GM19438 (cell line): ENCODE measurements around the gene MROH2A.
"Not testable (repeated sequence)": the region's sequence is repeated elsewhere in the genome, so short reads cannot be mapped to it uniquely, and the experiment has no call there.

Experiments used
- ATAC-seq: cut with Tn5 transposase; IDR thresholded peaks from one replicate; pipeline ENCODE4 v1.9.1; 2021; ENCODE audit warnings: low read depth; ENCODE audit not compliant: unreplicated experiment

Gene MROH2A, protein sequence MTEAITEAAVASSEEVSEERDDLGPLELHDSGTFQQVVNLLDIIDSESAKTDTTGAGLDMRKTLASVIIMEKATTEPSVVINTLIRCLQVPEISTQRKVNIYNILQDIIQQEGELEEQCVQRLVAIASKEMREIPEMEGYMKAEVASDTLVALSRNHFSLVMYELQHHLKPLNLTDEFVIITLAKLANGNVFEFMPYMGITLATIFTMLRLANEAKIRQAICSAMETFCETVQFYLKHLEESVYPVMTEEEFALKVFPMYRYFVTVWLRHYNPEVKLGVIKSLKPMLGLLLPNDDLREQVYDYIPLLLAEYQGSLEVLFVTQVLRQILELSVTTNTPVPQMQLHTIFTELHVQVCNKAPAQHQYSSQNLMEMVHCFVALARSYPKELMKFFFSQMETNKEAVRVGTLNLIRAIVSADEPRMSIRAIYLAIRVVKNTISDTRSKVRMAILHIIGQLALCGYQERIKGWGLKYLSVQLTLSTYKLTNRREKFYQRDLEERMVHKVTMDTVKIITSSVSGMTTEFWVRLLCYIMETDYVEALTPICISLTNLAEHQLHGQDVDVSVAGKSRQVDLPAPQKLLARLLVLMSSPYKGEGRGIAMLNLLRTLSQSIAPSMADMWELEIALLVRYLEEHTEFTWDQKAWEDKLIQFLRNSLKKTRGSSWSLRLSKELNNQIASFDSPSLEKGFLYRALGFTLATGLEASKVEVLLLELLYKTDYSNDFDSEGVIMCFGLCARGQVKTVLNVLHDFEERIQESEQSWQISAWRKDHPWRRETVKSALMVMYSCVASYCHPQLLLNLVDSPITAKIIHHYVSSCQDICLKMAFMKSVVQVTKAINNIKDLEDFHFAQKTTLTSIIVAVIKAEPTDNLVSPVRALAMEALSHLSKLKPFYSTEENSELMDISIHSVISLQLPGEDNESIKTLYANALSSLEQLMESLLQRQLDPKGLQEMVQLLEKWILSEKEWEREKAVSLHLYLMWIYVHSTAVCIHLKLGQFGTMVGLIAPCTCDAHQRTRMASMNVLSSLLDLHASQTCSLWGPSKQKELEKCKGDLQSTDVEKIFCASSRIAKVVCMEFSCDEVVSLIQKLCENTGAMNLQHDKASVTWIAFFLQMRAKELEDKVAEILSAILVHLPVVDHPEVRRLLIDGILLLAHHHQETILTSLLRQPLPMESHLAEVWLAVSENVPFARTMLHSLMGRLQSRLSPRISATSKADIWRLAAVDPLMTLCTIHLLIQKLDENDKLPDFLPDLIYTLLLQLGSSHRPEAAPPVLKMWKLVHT (N-terminal part only)

GRCh38 chr2:233778030-233778429 lies at the start of gene MROH2A:
MROH2A (plus strand) TSS chr2:233778330; CDS start chr2:233779359, 1,029 bp downstream.
- ATAC-seq: no peak

GRCh38 chr2:233728723-233729301 lies 49.3 kb upstream of the MROH2A start, which contains the start of gene UGT1A3:
UGT1A3 (plus strand) TSS chr2:233729042; CDS start chr2:233729127, 85 bp downstream.
- ATAC-seq: no peak

GRCh38 chr2:233736868-233737653 lies 41.1 kb upstream of the MROH2A start:
- ATAC-seq: not testable (repeated sequence)

DNA sequence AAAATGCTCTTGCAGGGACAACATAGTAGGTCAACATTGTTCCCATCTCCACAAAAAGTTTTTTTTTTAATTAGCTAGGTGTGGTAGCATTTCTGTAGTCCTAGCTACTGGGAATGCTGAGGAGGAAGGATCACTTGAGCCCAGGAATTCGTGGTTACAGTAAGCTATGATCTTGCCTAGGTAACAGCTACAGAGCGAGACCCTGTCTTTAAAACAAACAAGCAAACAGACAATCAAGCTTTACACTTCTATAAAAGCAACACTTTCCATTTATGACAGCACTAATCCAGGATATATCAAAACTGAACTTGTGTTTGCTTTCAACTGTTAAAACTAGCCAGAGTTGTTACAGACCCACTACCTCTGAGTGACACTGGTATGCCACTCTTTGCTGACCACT lies 37.3 kb upstream of the MROH2A start:
- no peak for ATAC-seq

DNA sequence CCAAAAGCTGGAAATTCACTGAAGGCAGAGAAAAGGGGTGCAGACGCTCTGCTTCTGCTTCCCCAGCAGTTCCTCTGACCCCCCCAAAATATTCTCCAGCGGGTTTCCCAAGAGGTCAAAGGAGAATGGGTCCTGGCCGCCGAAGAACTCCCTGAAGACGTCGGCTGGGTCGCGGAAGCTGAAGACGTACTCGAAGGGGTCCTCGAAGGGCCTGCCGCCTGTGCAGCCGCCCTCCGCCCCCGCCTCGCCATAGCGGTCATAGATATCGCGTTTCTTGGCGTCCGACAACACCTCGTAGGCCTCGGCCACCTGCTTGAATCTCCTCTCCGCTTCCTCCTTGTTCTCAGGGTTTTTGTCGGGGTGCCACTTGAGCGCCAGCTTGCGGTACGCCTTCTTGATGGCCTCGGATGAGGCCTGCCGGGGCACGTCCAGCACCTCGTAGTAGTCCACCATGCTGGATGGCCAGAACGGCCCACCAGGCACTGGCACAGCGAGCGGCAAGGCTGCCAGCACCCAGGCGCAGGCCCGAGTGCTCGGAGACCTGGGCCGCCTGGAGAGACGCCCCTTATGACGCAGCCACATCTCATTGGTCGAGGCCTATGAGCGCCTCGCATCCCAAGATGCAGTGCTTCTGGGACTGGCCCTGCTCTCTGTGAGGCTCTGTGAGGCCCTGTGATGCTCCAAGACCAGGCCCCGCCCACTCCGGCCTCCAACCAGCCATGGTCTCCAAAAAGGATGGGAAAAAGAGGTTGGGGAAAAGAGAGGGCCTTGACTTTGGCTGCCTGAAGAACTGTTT lies 34.5 kb upstream of the MROH2A start:
- ATAC-seq: no peak

- ATAC-seq: no peak
These were observed 32.9 kb upstream of the MROH2A start for GRCh38 chr2:233745073-233745755.

DNA sequence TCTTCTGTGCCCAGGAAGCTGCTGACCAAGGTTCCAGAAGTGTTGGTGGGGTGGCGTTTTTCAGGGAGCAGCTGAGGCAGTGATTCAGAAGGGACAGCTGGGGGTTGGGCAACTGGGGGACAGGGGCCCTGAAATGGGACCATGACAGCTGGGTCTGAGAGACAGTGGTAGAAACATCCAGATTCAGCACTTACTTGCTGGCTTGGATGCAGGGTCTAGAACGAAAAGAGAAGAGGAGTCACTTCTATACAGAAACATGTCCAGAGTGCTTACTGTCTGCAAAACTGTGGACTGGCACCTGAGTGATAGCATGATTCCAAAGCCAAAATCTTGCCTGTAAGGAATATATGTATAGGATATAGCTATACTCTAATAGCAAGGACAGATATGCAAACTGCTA lies 32.3 kb upstream of the MROH2A start:
- ATAC-seq: not testable (repeated sequence)

DNA sequence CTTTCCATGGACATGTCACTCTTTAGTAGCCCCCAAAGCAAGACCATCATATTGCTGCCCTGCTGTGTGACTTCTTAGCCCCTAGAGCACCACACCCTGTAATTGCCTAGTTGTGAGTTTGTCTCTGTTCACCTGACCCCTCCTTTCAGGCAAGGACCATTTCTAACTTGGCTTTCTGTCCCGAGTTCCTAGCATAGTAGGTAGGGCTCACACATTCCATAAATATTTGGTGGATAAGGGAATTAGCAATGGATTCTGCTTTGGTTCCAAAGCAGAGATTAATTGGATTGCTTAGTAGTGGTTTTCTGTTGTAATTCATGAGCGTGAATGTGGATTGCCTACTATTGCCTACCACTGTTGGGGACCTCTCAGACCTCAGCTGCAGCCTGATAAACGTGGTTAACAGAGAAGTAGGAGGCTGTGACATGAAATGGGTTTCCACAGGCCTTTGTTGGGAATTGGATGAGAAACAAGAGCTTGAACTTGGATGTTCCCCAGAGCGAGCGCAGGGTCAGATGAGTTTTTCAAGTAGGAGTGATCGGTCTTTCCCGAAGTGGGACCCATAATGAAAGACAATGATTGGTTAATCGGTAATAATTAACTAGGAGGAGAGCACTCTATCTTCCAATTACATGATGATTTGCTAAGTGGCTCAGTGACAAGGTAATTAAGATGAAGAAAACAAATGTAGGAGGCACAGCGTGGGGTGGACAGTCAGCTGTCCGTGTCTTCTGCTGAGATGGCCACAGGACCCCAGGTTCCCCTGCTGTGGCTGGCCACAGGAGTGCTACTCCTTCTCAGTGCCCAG lies 31.5 kb upstream of the MROH2A start:
- ATAC-seq: no peak

GRCh38 chr2:233747283-233747544 lies 30.9 kb upstream of the MROH2A start:
- ATAC-seq: no peak

GRCh38 chr2:233750689-233751088 lies 27.4 kb upstream of the MROH2A start:
- ATAC-seq: not testable (repeated sequence)

GRCh38 chr2:233751212-233752009 lies 26.7 kb upstream of the MROH2A start:
- ATAC-seq: not testable (repeated sequence)

- ATAC-seq: no peak
These were observed 23.1 kb upstream of the MROH2A start for GRCh38 chr2:233754872-233755611.

DNA sequence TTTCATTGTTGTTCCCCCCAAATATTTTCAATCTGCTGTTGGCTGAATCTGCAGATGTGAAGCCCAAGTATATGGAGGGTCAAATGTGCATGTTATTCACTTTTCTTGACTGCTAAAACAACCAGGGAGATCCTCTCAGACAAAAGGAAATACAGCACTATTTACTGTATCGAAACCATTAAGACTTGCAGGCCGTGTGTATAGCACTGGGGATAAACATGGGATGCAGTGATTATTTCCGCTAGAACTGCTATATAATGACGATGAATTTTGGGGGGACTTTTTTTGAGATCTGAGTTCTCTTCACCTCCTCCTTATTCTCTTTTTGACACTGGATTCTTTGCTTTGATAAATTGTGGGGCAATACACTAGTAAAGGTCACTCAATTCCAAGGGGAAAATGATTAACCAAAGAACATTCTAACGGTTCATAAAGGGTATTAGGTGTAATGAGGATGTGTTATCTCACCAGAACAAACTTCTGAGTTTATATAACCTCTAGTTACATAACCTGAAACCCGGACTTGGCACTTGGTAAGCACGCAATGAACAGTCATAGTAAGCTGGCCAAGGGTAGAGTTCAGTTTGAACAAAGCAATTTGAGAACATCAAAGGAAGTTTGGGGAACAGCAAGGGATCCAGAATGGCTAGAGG lies 21.6 kb upstream of the MROH2A start:
- ATAC-seq: no peak

- no peak for ATAC-seq
These were observed 20.0 kb upstream of the MROH2A start for GRCh38 chr2:233758141-233758540.

DNA sequence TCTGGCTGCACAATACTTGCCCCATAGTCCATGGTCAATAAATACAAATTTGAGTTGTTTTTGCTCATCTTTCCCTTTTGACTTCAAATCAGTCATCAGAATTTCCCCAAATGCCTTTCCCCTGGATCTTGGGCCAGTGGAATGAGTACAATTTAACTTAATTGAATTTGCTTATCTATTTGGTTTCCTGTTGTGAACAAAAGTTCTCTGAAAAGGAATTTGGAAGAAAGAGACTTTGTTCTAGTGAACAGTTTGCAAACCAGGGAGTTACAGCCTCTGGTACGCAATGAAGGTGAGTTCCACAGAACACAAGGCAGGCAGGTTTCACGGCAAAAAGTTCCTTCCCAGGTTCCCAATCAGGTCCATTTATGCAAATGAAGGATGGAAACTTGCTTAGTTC lies 19.3 kb upstream of the MROH2A start:
- no peak for ATAC-seq

DNA sequence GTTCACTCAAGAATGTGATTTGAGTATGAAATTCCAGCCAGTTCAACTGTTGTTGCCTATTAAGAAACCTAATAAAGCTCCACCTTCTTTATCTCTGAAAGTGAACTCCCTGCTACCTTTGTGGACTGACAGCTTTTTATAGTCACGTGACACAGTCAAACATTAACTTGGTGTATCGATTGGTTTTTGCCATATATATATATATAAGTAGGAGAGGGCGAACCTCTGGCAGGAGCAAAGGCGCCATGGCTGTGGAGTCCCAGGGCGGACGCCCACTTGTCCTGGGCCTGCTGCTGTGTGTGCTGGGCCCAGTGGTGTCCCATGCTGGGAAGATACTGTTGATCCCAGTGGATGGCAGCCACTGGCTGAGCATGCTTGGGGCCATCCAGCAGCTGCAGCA lies 18.1 kb upstream of the MROH2A start, which contains the start of gene UGT1A1:
TSS of gene UGT1A1 (plus strand) at position 228 of the 400 bp plus-strand sequence. CDS start at position 246, 18 bp downstream.
- ATAC-seq: no peak
